ENCODE measurements around the gene TUBD1.
"Not testable (repeated sequence)": the region's sequence is repeated elsewhere in the genome, so short reads cannot be mapped to it uniquely, and the experiment has no call there.

Gene TUBD1

DNA sequence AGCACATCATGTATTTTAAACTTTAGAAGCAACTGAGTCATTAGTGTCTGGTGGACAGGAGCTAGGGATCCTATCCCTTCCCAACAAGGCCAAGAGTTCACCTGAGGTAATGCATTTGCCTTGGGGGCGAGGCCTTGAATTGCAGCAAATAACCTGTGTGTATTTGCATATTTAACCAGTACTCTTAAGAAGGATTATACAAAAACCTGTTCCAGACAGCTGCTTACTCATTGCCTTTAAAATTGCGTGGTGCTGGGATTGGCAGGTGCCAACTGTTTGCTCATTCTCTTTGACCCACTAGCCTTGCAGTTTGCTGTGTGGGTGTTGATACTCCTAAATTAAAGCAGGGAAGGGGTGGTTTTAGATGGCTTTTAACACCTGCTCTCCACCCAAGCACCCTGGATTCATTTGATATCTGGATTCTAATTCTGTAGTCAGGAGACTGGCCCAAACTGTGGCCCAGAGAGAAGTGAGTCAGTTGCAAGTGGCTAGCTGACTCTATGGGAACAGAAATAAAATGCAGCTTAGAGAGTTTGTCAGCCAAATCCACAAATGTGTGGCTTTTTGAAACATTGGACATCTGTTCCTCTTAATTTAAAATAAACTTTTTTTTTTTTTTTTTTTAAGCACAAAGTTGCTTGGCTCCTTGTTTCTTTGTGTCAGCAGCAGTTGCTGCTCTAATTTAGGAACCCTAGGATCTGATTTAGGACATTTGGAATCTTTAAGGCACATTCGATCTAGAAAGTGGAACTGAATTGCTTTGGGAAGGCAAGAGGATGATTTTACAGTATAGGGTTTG, 46.9 kb downstream of the TUBD1 start:
- Histone ChIP-seq H3K4me1 (peaks cover 0 to 85% (median 37%) of the 10 kb centered on the region in 4 donors), H3K27ac (peak overlapping the region; percentile 88 to 89), H3K4me3 (peak overlapping the region; percentile 5 to 17), H3K36me3 (peaks cover 0 to 14% (median 0%) of the 10 kb centered on the region in 3 donors), H3K27me3 (no peaks in the 10 kb centered on the region), H3K9me3 (no peaks in the 10 kb centered on the region)
- TF ChIP-seq, protein P1, sequence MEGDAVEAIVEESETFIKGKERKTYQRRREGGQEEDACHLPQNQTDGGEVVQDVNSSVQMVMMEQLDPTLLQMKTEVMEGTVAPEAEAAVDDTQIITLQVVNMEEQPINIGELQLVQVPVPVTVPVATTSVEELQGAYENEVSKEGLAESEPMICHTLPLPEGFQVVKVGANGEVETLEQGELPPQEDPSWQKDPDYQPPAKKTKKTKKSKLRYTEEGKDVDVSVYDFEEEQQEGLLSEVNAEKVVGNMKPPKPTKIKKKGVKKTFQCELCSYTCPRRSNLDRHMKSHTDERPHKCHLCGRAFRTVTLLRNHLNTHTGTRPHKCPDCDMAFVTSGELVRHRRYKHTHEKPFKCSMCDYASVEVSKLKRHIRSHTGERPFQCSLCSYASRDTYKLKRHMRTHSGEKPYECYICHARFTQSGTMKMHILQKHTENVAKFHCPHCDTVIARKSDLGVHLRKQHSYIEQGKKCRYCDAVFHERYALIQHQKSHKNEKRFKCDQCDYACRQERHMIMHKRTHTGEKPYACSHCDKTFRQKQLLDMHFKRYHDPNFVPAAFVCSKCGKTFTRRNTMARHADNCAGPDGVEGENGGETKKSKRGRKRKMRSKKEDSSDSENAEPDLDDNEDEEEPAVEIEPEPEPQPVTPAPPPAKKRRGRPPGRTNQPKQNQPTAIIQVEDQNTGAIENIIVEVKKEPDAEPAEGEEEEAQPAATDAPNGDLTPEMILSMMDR (IDR thresholded peaks at IDR 0.05): no peak
- DNase-seq: peak; percentile 52 to 65
- intact Hi-C loops (cut with DNase I; ENCODE audit: low total_unique reads): no loop called here

DNA sequence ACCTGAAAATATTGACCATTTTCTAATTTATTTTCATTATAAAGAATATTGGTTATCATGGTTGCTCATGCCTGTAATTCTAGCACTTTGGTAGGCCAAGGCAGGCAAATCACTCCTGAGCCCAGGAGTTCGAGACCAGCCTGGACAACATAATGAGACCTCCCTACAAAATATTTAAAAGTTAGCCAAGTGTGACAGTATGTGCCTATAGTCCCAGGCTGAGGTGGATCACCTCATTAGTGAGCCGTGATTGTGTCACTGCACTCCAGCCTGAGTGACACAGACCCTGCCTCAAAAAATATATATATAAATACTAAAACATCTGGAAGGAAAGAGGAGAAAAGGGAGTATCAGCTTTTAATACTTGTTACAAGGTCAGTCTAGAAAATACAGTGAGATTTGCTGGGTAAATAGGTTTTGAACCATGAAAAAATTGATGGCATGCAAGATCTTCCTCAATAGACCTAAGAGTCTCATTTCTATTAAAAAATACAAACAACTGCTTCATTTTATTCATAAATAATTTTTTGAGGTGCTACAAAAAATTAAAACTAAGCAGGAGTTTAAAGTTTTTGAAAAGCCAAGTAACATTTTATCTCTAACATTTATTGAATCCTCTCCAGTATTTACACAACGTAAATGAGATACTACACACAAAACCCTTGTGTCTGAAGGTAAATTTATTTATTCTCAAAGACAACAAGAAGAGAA, 47.7 kb downstream of the TUBD1 start:
- peak overlapping the region; percentile 88 to 89 for H3K27ac ChIP-seq
- no peaks in the 10 kb centered on the region for H3K9me3 ChIP-seq
- no peaks in the 10 kb centered on the region for H3K27me3 ChIP-seq
- H3K36me3 ChIP-seq: peaks cover 0 to 20% (median 0%) of the 10 kb centered on the region in 3 donors
- H3K4me3 ChIP-seq: no peak overlapping the region
- intact Hi-C loops (cut with DNase I; ENCODE audit: low total_unique reads): no loop called here
- TF ChIP-seq, protein P1 (IDR thresholded peaks at IDR 0.05): no peak
- peaks cover 0 to 91% (median 37%) of the 10 kb centered on the region in 4 donors for H3K4me1 ChIP-seq
- DNase-seq: no peak

DNA sequence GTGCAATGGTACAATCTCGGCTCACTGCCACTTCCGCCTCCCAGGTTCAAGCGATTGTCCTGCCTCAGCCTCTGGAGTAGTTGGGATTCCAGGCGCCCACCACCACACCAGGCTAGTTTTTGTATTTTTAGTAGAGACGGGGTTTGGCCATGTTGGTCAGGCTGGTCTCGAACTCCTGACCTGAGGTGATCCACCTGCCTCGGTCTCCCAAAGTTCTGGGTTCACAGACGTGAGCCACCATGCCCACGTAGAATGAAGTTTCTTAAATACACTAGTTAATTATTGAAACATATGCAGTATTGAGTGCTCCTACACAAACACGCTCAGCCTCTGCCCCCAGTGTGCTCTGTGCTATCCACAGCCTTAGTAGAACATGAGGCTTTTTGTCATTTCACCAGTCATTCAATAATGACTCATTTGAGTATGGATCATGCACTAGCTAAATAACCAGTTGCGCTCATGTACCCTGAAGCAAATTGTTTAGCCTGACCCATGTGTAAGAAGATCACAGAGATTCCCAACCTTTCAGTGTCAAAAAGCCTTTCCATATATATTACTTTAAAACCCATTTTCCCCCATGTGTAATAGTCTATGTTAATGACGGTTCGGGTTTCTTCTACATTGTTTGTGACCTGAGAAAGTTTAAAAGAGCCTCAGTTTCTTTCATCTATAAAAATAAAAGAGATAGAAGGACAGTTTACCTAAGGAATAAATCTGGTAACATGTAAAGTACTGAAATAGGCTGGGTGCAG, 49.7 kb downstream of the TUBD1 start:
- no peak for DNase-seq
- Histone ChIP-seq H3K27me3 (no peaks in the 10 kb centered on the region), H3K36me3 (peaks cover 0 to 28% (median 0%) of the 10 kb centered on the region in 3 donors), H3K4me1 (peaks cover 0 to 84% (median 32%) of the 10 kb centered on the region in 4 donors), H3K27ac (peak overlapping the region; percentile 88 to 89), H3K9me3 (no peaks in the 10 kb centered on the region), H3K4me3 (no peak overlapping the region)
- intact Hi-C loops (cut with DNase I; ENCODE audit: low total_unique reads): no loop called here
- TF ChIP-seq, protein P1 (IDR thresholded peaks at IDR 0.05): no peak

DNA sequence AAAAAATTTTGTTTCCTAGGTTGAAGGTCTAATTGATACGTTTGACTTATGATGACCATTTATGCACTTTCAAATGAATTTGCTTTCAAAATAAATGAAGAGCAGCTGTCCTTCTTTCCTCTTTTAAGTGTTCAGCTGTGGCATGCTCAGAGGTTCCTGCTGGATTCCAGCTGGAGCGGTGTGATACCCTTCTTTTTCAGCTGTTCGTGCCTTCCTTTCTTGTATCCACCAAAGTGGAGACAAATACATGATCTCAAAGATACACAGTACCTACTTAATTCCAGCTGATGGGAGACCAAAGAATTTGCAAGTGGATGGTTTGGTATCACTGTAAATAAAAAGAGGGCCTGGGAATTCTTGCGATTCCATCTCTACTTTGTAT, 50.9 kb downstream of the TUBD1 start:
- intact Hi-C loops (cut with DNase I; ENCODE audit: low total_unique reads); H3K9me3 ChIP-seq; H3K27me3 ChIP-seq; DNase-seq: not testable (repeated sequence)
- Histone ChIP-seq H3K27ac (peak overlapping the region; percentile 88 to 89), H3K36me3 (peaks cover 0 to 28% (median 0%) of the 10 kb centered on the region in 3 donors), H3K4me1 (peaks cover 1 to 78% (median 31%) of the 10 kb centered on the region in 4 donors), H3K4me3 (peak overlapping the region; percentile 63)

DNA sequence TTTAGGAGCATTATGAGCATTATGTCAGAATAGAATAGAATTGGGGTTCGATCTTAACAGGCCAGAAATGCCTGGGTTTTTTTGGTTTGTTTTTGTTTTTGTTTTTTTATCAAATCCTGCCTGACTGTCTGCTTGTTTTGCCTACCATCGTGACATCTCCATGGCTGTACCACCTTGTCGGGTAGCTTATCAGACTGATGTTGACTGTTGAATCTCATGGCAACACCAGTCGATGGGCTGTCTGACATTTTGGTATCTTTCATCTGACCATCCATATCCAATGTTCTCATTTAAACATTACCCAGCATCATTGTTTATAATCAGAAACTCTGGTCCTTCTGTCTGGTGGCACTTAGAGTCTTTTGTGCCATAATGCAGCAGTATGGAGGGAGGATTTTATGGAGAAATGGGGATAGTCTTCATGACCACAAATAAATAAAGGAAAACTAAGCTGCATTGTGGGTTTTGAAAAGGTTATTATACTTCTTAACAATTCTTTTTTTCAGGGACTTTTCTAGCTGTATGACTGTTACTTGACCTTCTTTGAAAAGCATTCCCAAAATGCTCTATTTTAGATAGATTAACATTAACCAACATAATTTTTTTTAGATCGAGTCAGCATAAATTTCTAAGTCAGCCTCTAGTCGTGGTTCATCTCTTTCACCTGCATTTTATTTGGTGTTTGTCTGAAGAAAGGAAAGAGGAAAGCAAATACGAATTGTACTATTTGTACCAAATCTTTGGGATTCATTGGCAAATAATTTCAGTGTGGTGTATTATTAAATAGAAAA, 51.5 kb downstream of the TUBD1 start:
- H3K9me3 ChIP-seq; H3K27me3 ChIP-seq; intact Hi-C loops (cut with DNase I; ENCODE audit: low total_unique reads); DNase-seq: not testable (repeated sequence)
- Histone ChIP-seq H3K4me1 (peaks cover 4 to 78% (median 30%) of the 10 kb centered on the region in 4 donors), H3K27ac (peak overlapping the region; percentile 88 to 89), H3K36me3 (peaks cover 0 to 28% (median 0%) of the 10 kb centered on the region in 3 donors), H3K4me3 (peak overlapping the region; percentile 63)
